K562 (cell line): ENCODE results near the gene CLCF1. TPM values are rescaled to one million over a fixed set of nuclear protein-coding genes. Genes with fewer than 3 reads are reported as not detected.

Experiments used
- CREB3L1 ChIP-seq: fragments of 450-650 bp; IDR thresholded peaks from 2 replicates; pipeline ENCODE4 v1.6.1; 2014; ENCODE audit warnings: low read depth, mild to moderate bottlenecking, moderate library complexity, borderline replicate concordance
- DPF2 ChIP-seq: fragments of 450-650 bp; IDR thresholded peaks from 2 replicates; pipeline ENCODE4 v1.6.1; 2016
- ELF2 ChIP-seq: fragments of 250-450 bp; sonication (Bioruptor Pico); IDR thresholded peaks from 2 replicates; pipeline ENCODE4 v1.5.0; 2021; ENCODE audit warnings: mild to moderate bottlenecking
- ESRRA ChIP-seq: fragments of 450-650 bp; IDR thresholded peaks from 2 replicates; pipeline ENCODE4 v1.6.1; 2014; ENCODE audit warnings: low read depth, mild to moderate bottlenecking, moderate library complexity, borderline replicate concordance
- ETV5 ChIP-seq: sonication (generic); formaldehyde crosslinking; IDR thresholded peaks from 2 replicates; pipeline ENCODE4 v1.4.0; 2020; ENCODE audit warnings: low read depth, mild to moderate bottlenecking, missing genetic modification reagents
- GABPB1 ChIP-seq: sonication (generic); formaldehyde crosslinking; IDR thresholded peaks from 2 replicates; pipeline ENCODE4 v1.8.0; 2022; ENCODE audit warnings: mild to moderate bottlenecking, missing genetic modification reagents
- GATAD2A ChIP-seq: fragments of 450-650 bp; IDR thresholded peaks from 2 replicates; pipeline ENCODE4 v1.6.1; 2017
- GATAD2B ChIP-seq: fragments of 450-650 bp; IDR thresholded peaks from 2 replicates; pipeline ENCODE4 v1.6.1; 2017; ENCODE audit warnings: mild to moderate bottlenecking, borderline replicate concordance
- HDAC8 ChIP-seq: fragments of 450-650 bp; IDR thresholded peaks from 2 replicates; pipeline ENCODE4 v1.6.1; 2016; ENCODE audit warnings: mild to moderate bottlenecking, missing genetic modification characterization, moderate library complexity, missing compliant biosample characterization
- HMGN3 ChIP-seq: IDR thresholded peaks from 2 replicates; pipeline ENCODE4 v1.6.1; 2011; ENCODE audit warnings: borderline replicate concordance, low read depth, mild to moderate bottlenecking, mixed read lengths, low read length; ENCODE audit not compliant: insufficient read length; ENCODE audit errors: extremely low read depth
- NFYB ChIP-seq: IDR thresholded peaks from 2 replicates; pipeline ENCODE4 v1.6.1; 2011; ENCODE audit warnings: mild to moderate bottlenecking, moderate library complexity; ENCODE audit not compliant: insufficient read length; ENCODE audit errors: extremely low read depth
- SIX5 ChIP-seq, 2 experiments: IDR thresholded peaks; 2 replicates each; pipeline ENCODE4 v1.6.1; 2011; ENCODE audit warnings: low read length in 2 of 2, borderline replicate concordance in 1 of 2, low read depth in 1 of 2, mild to moderate bottlenecking in 1 of 2, moderate library complexity in 1 of 2; ENCODE audit not compliant: insufficient read depth in 1 of 2
- SMAD4 ChIP-seq: fragments of 250-450 bp; sonication (Bioruptor Pico); conservative IDR thresholded peaks from 2 replicates; pipeline ENCODE4 v1.8.0; 2021; ENCODE audit warnings: inconsistent platforms, mild to moderate bottlenecking, moderate library complexity
- SMC3 ChIP-seq: conservative IDR thresholded peaks from 2 replicates; pipeline ENCODE4 v1.6.1; 2011; ENCODE audit warnings: low read depth, low read length, improper control_type of control experiment; ENCODE audit not compliant: insufficient read depth
- UBTF ChIP-seq, 2 experiments: IDR thresholded peaks; 2 replicates each; pipeline ENCODE4 v1.6.1; 2012; ENCODE audit warnings: improper control_type of control experiment in 2 of 2, low read depth in 2 of 2, low read length in 2 of 2, borderline replicate concordance in 1 of 2
- ZBTB2 ChIP-seq: fragments of 450-650 bp; IDR thresholded peaks from 2 replicates; pipeline ENCODE4 v1.6.1; 2016; ENCODE audit warnings: antibody characterized with exemption
- ZFX ChIP-seq: sonication (generic); formaldehyde crosslinking; IDR thresholded peaks from 2 replicates; pipeline ENCODE4 v1.8.0; 2022; ENCODE audit warnings: mild to moderate bottlenecking, missing genetic modification reagents, moderate library complexity
- ZNF395 ChIP-seq: fragments of 200-800 bp; sonication (Bioruptor generic); IDR thresholded peaks from 2 replicates; pipeline ENCODE4 v1.6.1; 2017; ENCODE audit warnings: missing genetic modification characterization, missing compliant biosample characterization
- polyA plus RNA-seq, 8 experiments: library from polyadenylated mRNA; depleted of rRNA in 4 of 8; stranded (reverse) in 5 of 8; unstranded in 3 of 8; fragments of >200 nt; fragmentation: Nextera tagmentation in 2 of 8; fragmentation: Illumina TruSeq in 1 of 8; extraction: Ambion mirVana in 2 of 8; extraction: Trizol in 1 of 8; gene quantifications; 2 replicates each; pipeline versions ENCODE4 v1.2.1 to v1.2.3, GENCODE V29; 2011 to 2014; ENCODE audit warnings: inconsistent platforms in 1 of 8, missing spikeins in 1 of 8
- total RNA-seq, 7 experiments: library from RNA; depleted of rRNA in 6 of 7; stranded (reverse); fragments of >200 nt in 6 of 7; fragmentation: Illumina TruSeq in 2 of 7; extraction: Trizol in 2 of 7; gene quantifications; 2 replicates each; pipeline versions ENCODE4 v1.2.1 to v1.2.3, GENCODE V29; 2011 to 2021; ENCODE audit warnings: low replicate concordance in 1 of 7
- TF ChIP-seq, protein P1 (sequence below): sonication (generic); formaldehyde crosslinking; IDR thresholded peaks from 2 replicates; pipeline ENCODE4 v1.8.0; 2022; ENCODE audit warnings: mild to moderate bottlenecking, missing genetic modification reagents

CLCF1 gene
- total and polyA plus RNA-seq, 9 of the 15 experiments (the other 6 are each of a cell fraction or from before 2014, with no cell fraction given): 0.49 to 5.8 (median 3.0) TPM

DNA sequence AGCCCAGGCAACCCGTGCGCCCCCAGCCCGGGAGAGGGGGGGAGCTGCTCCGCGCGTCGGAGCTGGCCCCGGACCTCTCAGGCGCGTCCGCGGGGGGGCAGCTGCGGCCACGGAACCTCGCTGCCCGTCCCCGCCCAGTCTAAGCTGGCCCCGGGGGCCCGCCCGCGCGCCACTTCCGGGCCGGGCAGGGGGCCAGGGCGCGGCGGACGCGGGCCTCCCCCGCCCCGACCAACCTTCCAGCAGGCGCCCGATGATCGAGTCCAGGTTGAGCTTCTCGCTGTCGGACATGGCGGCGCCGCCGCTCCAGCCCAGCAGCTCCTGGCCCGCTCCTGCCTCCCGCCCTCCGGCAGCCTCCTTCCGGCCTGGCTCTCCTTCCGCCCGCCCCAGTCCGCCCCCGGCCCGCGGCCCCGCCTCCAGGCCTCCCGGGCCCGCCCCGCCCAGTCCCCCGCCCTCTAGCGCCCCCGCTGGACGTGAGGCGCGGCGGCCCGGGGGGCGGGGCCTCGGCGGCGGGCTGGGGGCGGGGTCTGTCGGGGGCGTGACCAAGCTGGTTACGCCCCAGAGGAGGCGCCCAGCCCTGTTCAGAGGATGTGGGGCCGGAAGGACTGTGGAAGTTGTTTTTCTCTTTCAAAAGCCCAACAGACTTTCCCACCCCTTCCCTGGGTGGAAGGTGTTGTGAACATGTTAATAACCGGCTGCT is 28.2 kb upstream of the CLCF1 start, which contains the start of gene PPP1CA (continued):
- TF ChIP-seq GATAD2B (peak; percentile 90), GATAD2A (no peak), SMAD4 (CRISPR knock-in tag) (peak; percentile 62), ESRRA (peak; percentile 56; the same call in 1 of the 2 replicates), ETV5 (CRISPR knock-in tag) (peak; percentile 56; the same call in 1 of the 2 replicates), ZNF395 (CRISPR knock-in tag) (peak; percentile 33; the same call in 1 of the 2 replicates), NFYB (no peak), ZBTB2 (no peak), SIX5 (IDR thresholded peaks at IDR 0.05; ENCODE audit: borderline replicate concordance in 1 of 2, insufficient read depth in 1 of 2, low read depth in 1 of 2, low read length in 2 of 2) (no peak), SMC3 (0 out of 2 replicates have a peak, but pooled peaks have one; percentile 31), ZFX (CRISPR knock-in tag) (no peak; the same call in 1 of the 2 replicates), HDAC8 (tag) (peak; percentile 19; the same call in 1 of the 2 replicates), ELF2 (CRISPR knock-in tag) (peak; percentile 82), CREB3L1 (peak; percentile 46; the same call in 1 of the 2 replicates), HMGN3 (peak; percentile 85), GABPB1 (peak; percentile 68; the same call in 1 of the 2 replicates), UBTF (IDR thresholded peaks at IDR 0.05; ENCODE audit: borderline replicate concordance in 1 of 2, low read depth in 2 of 2, low read length in 2 of 2) (0 out of 4 replicates have a peak, but pooled peaks of 1 of the 2 experiments have one; percentile 11), DPF2 (no peak; the same call in 1 of the 2 replicates)
- TF ChIP-seq, protein P1, sequence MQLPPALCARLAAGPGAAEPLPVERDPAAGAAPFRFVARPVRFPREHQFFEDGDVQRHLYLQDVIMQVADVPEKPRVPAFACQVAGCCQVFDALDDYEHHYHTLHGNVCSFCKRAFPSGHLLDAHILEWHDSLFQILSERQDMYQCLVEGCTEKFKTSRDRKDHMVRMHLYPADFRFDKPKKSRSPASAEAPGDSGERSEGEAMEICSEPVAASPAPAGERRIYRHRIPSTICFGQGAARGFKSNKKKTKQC: 0 out of 2 replicates have a peak, but pooled peaks have one; percentile 17
